Thyroid gland (tissue), 4 donors: ENCODE results near the gene RNF144A. TPM values are rescaled to one million over a fixed set of nuclear protein-coding genes. Genes with fewer than 3 reads are reported as not detected.

Source experiments
- DNase-seq, 2 donors: peaks; one replicate each; pipeline ENCODE4 v3.0.0-alpha.2; 2019
- H3K27ac ChIP-seq, 3 donors: fragments of 200-600 bp; sonication (generic); 1 replicate in 2 of 3; 2 replicates in 1 of 3; pipeline ENCODE4 v1.5.1; 2016 to 2019; ENCODE audit warnings: mild to moderate bottlenecking in 1 of 3, moderate library complexity in 1 of 3
- H3K27me3 ChIP-seq: fragments of 200-600 bp; sonication (generic); one replicate; pipeline ENCODE4 v1.5.1; 2019
- H3K36me3 ChIP-seq, 2 donors: fragments of 200-600 bp; sonication (generic); one replicate each; pipeline ENCODE4 v1.5.1; 2016 to 2019
- H3K4me1 ChIP-seq, 2 donors: fragments of 200-600 bp; sonication (generic); one replicate each; pipeline ENCODE4 v1.5.1; 2017 to 2019
- H3K4me3 ChIP-seq, 3 donors: fragments of 200-600 bp; sonication (generic); replicated peaks in 1 of 3; 1 replicate in 2 of 3; 2 replicates in 1 of 3; pipeline ENCODE4 v1.5.1; 2016; ENCODE audit warnings: mild to moderate bottlenecking in 1 of 3
- H3K9me3 ChIP-seq: fragments of 200-600 bp; sonication (generic); one replicate; pipeline ENCODE4 v1.5.1; 2017
- POLR2A ChIP-seq, 2 donors: fragments of 450-650 bp; IDR thresholded peaks; one replicate each; pipeline ENCODE4 v1.6.1; 2017; ENCODE audit warnings: antibody characterized with exemption in 2 of 2, mild to moderate bottlenecking in 2 of 2, moderate library complexity in 1 of 2
- WGBS, 2 donors: methylation state at CpG; one replicate each; pipeline ENCODE4 v1.1.5; 2017; 5-methylcytosine and 5-hydroxymethylcytosine counted together
- intact Hi-C: fragments of 100-400 bp; cut with DNase I; formaldehyde crosslinking; loops from one replicate; pipeline ENCODE4 v1.15.1; 2023
- total RNA-seq, 4 donors: library from RNA; depleted of rRNA; stranded (reverse); fragments of >200 nt; gene quantifications; one replicate each; pipeline ENCODE4 v1.2.3, GENCODE V29; 2016
- TF ChIP-seq, protein P1 (sequence below), 6 experiments: fragments of 200-600 bp in 3 of 6; fragments of 450-650 bp in 3 of 6; sonication (generic) in 3 of 6; IDR thresholded peaks; one replicate each; pipeline ENCODE4 v1.5.1; 2016 to 2019; ENCODE audit warnings: antibody characterized with exemption in 6 of 6, mild to moderate bottlenecking in 2 of 6, inconsistent platforms in 1 of 6, moderate library complexity in 1 of 6

RNF144A gene
- total RNA-seq, 4 donors from 2014 or later = 8.0 to 12.2 (median 10.6) TPM

DNA sequence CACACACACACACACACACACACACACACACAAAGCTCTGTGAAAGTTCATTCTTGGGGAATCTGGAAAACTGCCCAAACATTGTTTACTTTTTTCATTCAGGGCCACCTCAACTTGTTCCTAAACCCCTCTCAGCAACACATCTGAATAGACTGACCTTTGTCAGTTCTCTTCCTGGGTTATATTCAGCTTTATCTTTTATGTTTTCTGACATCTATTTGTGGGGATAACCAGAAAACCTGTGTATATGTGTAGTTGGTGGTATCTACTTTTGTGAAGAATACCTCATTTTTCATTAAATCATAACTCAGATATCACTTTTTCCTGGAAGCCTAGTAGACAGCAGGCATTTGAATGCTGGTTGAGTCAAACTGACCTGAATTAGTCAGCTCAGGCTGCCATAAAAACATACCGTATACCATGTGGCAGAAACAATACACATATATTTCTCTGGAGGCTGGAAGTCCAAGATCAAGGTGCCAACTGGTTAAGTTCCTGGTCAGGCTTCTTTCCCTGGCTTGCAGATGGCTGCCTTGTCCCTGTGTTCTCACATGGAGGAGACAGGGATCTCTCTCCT, 11.0 kb upstream of the RNF144A start:
- WGBS, 2 donors = 92 to 93% methylated on average over 1 of the region's 1 CpG
- no peak for DNase-seq
- no peak overlapping the region for H3K27ac ChIP-seq
- no peaks in the 10 kb centered on the region for H3K27me3 ChIP-seq
- TF ChIP-seq, protein P1, sequence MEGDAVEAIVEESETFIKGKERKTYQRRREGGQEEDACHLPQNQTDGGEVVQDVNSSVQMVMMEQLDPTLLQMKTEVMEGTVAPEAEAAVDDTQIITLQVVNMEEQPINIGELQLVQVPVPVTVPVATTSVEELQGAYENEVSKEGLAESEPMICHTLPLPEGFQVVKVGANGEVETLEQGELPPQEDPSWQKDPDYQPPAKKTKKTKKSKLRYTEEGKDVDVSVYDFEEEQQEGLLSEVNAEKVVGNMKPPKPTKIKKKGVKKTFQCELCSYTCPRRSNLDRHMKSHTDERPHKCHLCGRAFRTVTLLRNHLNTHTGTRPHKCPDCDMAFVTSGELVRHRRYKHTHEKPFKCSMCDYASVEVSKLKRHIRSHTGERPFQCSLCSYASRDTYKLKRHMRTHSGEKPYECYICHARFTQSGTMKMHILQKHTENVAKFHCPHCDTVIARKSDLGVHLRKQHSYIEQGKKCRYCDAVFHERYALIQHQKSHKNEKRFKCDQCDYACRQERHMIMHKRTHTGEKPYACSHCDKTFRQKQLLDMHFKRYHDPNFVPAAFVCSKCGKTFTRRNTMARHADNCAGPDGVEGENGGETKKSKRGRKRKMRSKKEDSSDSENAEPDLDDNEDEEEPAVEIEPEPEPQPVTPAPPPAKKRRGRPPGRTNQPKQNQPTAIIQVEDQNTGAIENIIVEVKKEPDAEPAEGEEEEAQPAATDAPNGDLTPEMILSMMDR (IDR thresholded peaks at IDR 0.05) = no peak
- no peak for TF ChIP-seq POLR2A (IDR thresholded peaks at IDR 0.05)
- intact Hi-C loops = no loop called here
- H3K4me1 ChIP-seq = no peaks in the 10 kb centered on the region
- no peak overlapping the region for H3K4me3 ChIP-seq
- no peaks in the 10 kb centered on the region for H3K9me3 ChIP-seq
- no peaks in the 10 kb centered on the region for H3K36me3 ChIP-seq

DNA sequence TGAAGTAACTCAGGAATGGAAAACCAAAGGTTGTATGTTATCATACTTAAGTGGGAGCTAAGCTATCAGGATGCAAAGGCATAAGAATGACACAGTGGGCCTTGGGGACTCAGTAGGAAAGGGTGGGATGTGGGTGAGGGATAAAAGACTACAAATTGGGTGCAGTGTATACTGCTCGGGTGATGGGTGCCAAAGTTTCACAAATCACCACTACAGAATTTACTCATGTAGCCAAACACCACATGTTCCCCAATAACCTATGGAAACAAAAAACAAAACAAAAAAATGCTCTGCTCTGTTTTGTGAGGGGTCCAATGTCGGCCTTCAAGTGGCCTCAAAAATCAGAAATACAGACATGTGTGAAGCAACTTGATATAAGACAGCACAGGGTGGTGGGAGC, 8.9 kb upstream of the RNF144A start:
- intact Hi-C loops = no loop called here
- WGBS, 2 donors = 80 to 82% methylated on average over 2 of the region's 2 CpGs
- TF ChIP-seq, protein P1 (IDR thresholded peaks at IDR 0.05) = no peak
- TF ChIP-seq POLR2A (IDR thresholded peaks at IDR 0.05) = no peak

GRCh38 chr2:6909431-6910385, 7.5 kb upstream of the RNF144A start:
- Histone ChIP-seq H3K27ac (no peak overlapping the region), H3K36me3 (no peaks in the 10 kb centered on the region), H3K27me3 (no peaks in the 10 kb centered on the region), H3K4me3 (no peak overlapping the region), H3K4me1 (no peaks in the 10 kb centered on the region), H3K9me3 (no peaks in the 10 kb centered on the region)
- TF ChIP-seq POLR2A (IDR thresholded peaks at IDR 0.05) = no peak
- TF ChIP-seq, protein P1 (IDR thresholded peaks at IDR 0.05) = no peak
- no peak for DNase-seq
- intact Hi-C loops = loop anchor here (10.0 kb wide), 1 partner anchor 1375 kb away; no protein-coding TSS in a partner anchor
- 74 to 78% methylated on average over 8 of the region's 8 CpGs for WGBS, 2 donors

More for the DNA sequence above, 8.9 kb upstream of the RNF144A start:
- no peaks in the 10 kb centered on the region for H3K4me1 ChIP-seq
- H3K4me3 ChIP-seq = no peak overlapping the region
- no peaks in the 10 kb centered on the region for H3K27me3 ChIP-seq
- no peak overlapping the region for H3K27ac ChIP-seq
- no peaks in the 10 kb centered on the region for H3K36me3 ChIP-seq
- DNase-seq = no peak
- H3K9me3 ChIP-seq = no peaks in the 10 kb centered on the region

DNA sequence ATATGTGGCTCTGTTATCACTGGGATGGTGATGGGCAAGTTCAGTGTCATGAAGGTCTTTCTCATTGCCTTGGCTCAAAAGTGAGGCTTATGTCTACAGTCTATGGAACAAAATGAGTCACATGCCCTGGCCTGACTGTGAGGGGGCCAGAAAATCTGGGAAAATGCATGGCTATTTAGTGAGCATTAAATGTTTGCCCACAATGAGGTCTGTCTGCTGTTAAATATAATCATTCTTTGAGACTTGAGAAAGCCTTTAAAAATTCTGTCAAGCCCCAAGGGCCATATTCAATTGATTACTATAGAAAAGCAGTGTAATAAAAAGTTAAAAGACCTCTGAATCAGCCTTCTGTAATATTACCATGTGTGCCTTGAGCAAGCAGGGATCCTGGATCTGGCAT, 5.5 kb upstream of the RNF144A start:
- no peaks in the 10 kb centered on the region for H3K9me3 ChIP-seq
- H3K4me3 ChIP-seq = no peak overlapping the region
- no peaks in the 10 kb centered on the region for H3K36me3 ChIP-seq
- no peaks in the 10 kb centered on the region for H3K27me3 ChIP-seq
- DNase-seq = no peak
- no peak overlapping the region for H3K27ac ChIP-seq
- no peaks in the 10 kb centered on the region for H3K4me1 ChIP-seq
- TF ChIP-seq, protein P1 (IDR thresholded peaks at IDR 0.05) = no peak
- TF ChIP-seq POLR2A (IDR thresholded peaks at IDR 0.05) = no peak
- intact Hi-C loops = loop anchor here (10.0 kb wide), 1 partner anchor 1377 kb away; no protein-coding TSS in a partner anchor
